Stimulated activated CD8-positive, alpha-beta memory T cell treated with anti-CD3 and anti-CD28 coated beads, Interleukin-4, amount 100 ng/mL, for 1 hour (primary cell): ENCODE measurements around the gene PSMA4.
"Not testable (repeated sequence)": the region's sequence is repeated elsewhere in the genome, so short reads cannot be mapped to it uniquely, and the experiment has no call there.

Experiments used
- DNase-seq, 2 donors: peaks; one replicate each; pipeline ENCODE4 v3.0.0-alpha.2; 2020; ENCODE audit warnings: low read depth in 2 of 2, low spot score in 1 of 2

Gene PSMA4

GRCh38 chr15:78550815-78551214 is 10.6 kb downstream of the PSMA4 start:
- no peak for DNase-seq

- no peak for DNase-seq
These were observed 11.7 kb downstream of the PSMA4 start for GRCh38 chr15:78551902-78552301.

- no peak for DNase-seq
These were observed 12.4 kb downstream of the PSMA4 start for GRCh38 chr15:78552597-78552996.

- DNase-seq = not testable (repeated sequence)
These were observed 20.0 kb downstream of the PSMA4 start for GRCh38 chr15:78560201-78560600.

GRCh38 chr15:78561490-78561889 is 21.2 kb downstream of the PSMA4 start:
- no peak for DNase-seq

GRCh38 chr15:78563092-78563491 is 22.8 kb downstream of the PSMA4 start:
- no peak for DNase-seq

GRCh38 chr15:78564743-78565096 is 24.5 kb downstream of the PSMA4 start:
- DNase-seq = no peak

- peak; percentile 28 to 42 for DNase-seq
These were observed 25.1 kb downstream of the PSMA4 start, which contains the start of gene CHRNA5 for GRCh38 chr15:78565097-78565950. CHRNA5 (plus strand) TSS chr15:78565520; CDS start chr15:78565720, 200 bp downstream.

- no peak for DNase-seq
These were observed 25.9 kb downstream of the PSMA4 start for GRCh38 chr15:78565951-78566774.

GRCh38 chr15:78567531-78567930 is 27.3 kb downstream of the PSMA4 start:
- no peak for DNase-seq

GRCh38 chr15:78570710-78571109 is 30.5 kb downstream of the PSMA4 start:
- DNase-seq = no peak

GRCh38 chr15:78571382-78571781 is 31.1 kb downstream of the PSMA4 start:
- DNase-seq = no peak

- DNase-seq = no peak
These were observed 33.2 kb downstream of the PSMA4 start for GRCh38 chr15:78573416-78573815.

- no peak for DNase-seq
These were observed 34.7 kb downstream of the PSMA4 start for GRCh38 chr15:78574944-78575343.

GRCh38 chr15:78597583-78597982 is 57.3 kb downstream of the PSMA4 start:
- no peak for DNase-seq

- no peak for DNase-seq
These were observed 58.1 kb downstream of the PSMA4 start for GRCh38 chr15:78598348-78598747.

GRCh38 chr15:78599189-78599588 is 58.9 kb downstream of the PSMA4 start:
- DNase-seq = no peak
